ENCODE results near the gene GADD45A.
"Not testable (repeated sequence)": the region's sequence is repeated elsewhere in the genome, so short reads cannot be mapped to it uniquely, and the experiment has no call there.

Gene GADD45A, protein sequence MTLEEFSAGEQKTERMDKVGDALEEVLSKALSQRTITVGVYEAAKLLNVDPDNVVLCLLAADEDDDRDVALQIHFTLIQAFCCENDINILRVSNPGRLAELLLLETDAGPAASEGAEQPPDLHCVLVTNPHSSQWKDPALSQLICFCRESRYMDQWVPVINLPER

DNA sequence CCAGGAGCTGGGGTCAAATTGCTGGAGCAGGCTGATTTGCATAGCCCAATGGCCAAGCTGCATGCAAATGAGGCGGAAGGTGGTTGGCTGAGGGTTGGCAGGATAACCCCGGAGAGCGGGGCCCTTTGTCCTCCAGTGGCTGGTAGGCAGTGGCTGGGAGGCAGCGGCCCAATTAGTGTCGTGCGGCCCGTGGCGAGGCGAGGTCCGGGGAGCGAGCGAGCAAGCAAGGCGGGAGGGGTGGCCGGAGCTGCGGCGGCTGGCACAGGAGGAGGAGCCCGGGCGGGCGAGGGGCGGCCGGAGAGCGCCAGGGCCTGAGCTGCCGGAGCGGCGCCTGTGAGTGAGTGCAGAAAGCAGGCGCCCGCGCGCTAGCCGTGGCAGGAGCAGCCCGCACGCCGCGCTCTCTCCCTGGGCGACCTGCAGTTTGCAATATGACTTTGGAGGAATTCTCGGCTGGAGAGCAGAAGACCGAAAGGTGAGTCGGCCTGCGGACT is at the start of gene GADD45A:
GADD45A (plus strand) TSS at position 135 of the 491 bp plus-strand sequence; CDS start at position 429, 294 bp downstream.
- DNase-seq (ENCODE audit: low spot score): peak; percentile 98

GRCh38 chr1:67636146-67636545 is 48.9 kb upstream of the GADD45A start:
- DNase-seq (ENCODE audit: low spot score): no peak

- DNase-seq (ENCODE audit: low spot score): no peak
These were observed 45.6 kb upstream of the GADD45A start for GRCh38 chr1:67639361-67639760.

- no peak for DNase-seq (ENCODE audit: low spot score)
These were observed 42.4 kb upstream of the GADD45A start for GRCh38 chr1:67642629-67643028.

- DNase-seq (ENCODE audit: low spot score): no peak
These were observed 40.4 kb upstream of the GADD45A start for GRCh38 chr1:67644566-67644965.

GRCh38 chr1:67645495-67646144 is 39.4 kb upstream of the GADD45A start:
- DNase-seq (ENCODE audit: low spot score): no peak

GRCh38 chr1:67646145-67647035 is 38.6 kb upstream of the GADD45A start:
- peak; percentile 13 for DNase-seq (ENCODE audit: low spot score)

DNA sequence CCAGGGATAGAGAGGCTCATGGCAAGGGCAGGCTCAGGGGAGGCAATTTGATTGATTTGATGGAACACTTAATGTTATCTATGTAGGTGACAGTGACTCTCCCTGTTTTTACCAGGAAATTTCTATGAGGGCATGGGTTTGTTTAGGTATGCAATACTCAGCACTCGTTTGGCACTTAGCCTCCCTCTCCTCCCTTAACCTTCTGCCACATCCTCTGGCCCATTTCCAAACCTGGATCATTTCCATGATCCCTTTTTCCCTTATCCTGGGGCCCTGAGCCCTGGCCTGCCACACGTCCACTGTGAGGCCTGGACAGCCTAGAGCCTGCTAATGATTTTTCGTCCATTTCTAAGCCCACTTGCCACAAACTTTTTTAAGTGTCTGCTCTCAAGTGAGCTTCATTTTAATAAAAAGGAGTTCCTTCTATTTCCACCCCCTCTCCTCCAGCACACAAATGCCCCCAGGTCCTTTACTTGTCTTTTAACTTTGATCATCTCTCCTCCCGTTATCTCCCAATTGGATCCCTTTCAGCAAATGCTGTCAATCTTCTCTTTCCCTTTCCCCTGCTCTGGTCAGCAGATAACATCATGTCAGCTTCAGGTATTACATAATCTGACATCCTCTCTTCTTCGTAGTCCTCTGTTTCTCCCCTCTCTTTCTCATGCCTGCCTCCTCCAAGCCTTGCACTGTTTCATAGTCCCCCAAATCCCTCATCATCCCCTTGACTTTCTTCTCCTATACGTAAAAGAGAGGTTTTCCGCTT is 37.8 kb upstream of the GADD45A start:
- DNase-seq (ENCODE audit: low spot score): no peak

DNA sequence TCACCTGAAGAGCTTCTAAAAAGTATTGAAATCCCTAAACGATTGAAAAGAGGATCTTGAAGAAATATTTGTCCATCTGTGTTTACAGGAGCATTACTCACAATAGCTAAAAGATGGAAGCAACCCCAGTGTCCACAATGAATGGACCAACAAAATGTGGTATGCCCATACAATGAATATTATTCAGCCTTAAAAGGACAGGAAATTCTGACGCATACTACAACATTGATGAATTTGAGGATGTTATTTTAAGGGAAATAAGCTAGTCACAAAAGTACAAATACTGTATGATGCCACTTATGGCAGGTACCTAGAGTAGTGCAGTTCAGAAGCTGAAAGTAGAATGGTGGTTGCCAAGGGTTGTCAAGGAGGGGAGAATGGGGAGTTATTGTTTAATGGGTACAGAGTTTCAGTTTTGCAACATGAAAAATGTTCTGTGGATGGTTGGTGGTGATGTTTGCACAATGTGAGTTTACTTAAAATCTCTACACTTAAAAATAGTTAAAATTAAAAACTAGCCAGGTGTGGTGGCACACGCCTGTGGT is 37.1 kb upstream of the GADD45A start:
- no peak for DNase-seq (ENCODE audit: low spot score)

- DNase-seq (ENCODE audit: low spot score): peak; percentile 29
These were observed 36.2 kb upstream of the GADD45A start for GRCh38 chr1:67648582-67649326.

- no peak for DNase-seq (ENCODE audit: low spot score)
These were observed 34.9 kb upstream of the GADD45A start for GRCh38 chr1:67650061-67650460.

GRCh38 chr1:67651031-67651430 is 34.0 kb upstream of the GADD45A start:
- no peak for DNase-seq (ENCODE audit: low spot score)

GRCh38 chr1:67652800-67653199 is 32.2 kb upstream of the GADD45A start:
- DNase-seq (ENCODE audit: low spot score): peak; percentile 27

DNA sequence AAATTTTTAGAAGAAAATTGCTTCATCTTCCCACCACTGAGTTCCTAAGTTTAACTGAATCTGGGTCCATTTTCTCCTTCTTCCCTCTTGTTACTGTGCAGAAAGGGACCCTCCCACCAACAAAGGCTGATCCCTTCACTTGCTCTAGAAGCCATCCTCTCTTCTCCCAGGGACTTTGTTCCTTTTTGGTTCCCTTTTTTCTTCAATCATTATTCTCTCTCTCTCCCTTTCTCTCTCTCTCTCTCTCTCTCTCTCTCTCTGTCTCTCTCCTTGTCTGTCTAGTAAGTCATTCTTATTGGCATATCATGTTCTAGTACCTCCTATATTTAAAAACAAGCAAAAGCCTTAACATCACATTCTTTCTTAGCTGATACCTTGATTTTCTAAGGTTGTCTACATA is 31.7 kb upstream of the GADD45A start:
- no peak for DNase-seq (ENCODE audit: low spot score)

- no peak for DNase-seq (ENCODE audit: low spot score)
These were observed 29.4 kb upstream of the GADD45A start for GRCh38 chr1:67655581-67655980.

- not testable (repeated sequence) for DNase-seq (ENCODE audit: low spot score)
These were observed 27.8 kb upstream of the GADD45A start for GRCh38 chr1:67657152-67657551.

- DNase-seq (ENCODE audit: low spot score): no peak
These were observed 25.8 kb upstream of the GADD45A start for GRCh38 chr1:67659229-67659628.

DNA sequence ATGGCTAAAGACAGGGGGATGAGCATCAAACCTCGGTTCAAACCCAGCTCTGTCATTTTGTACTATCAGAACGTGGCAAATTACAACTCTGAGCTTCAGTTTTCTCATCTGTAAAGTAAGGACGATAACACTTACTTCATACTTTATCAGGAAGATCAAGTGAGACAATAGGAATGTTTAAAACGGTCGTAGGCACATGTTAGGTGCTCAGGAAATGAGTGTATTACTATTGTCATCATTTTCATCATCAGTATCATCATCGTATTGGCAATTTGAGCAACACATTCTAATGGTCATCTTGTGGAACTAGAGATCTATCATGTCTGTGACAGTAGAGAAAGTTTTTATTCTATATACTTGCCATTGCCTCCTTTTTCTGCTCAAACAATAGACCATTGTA is 22.1 kb upstream of the GADD45A start:
- DNase-seq (ENCODE audit: low spot score): no peak

DNA sequence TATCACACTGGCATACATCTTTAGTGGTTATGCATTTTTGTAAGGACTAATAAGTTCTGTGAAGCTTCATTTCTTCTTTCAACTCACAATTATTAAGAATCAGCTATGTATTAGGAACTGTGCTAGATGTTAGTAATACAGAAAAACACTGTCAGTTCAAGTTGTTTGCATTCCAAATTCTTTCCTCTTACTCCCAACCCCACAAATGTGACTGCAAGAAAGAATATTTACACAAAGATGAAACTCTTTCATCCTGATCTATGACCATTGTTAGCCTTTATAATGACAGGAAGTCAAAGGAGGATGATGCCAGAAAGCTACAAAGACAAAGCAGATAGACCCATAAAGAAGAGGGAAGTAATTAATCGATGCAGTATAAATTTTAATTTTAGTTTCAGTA is 21.0 kb upstream of the GADD45A start:
- DNase-seq (ENCODE audit: low spot score): no peak

GRCh38 chr1:67665307-67665706 is 19.7 kb upstream of the GADD45A start:
- not testable (repeated sequence) for DNase-seq (ENCODE audit: low spot score)

DNA sequence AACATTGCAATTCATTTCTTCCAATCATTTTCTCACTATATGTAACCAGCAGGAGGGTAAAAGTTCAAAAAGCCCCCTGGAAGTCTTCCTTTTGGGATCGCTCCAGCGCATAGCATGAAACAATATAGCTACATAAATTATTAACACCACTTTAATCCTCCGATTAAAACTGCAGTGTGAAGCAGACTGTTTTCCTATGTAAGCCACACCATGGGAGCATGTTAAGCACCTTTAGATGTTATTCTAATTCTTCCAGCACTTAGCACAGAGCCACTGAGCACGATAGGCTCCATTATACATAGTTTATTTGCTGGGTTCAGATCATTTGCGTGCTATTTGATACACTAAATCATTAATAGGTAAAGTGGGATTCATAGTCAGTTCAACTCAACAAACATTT is 18.4 kb upstream of the GADD45A start:
- DNase-seq (ENCODE audit: low spot score): no peak

Data from hematopoietic multipotent progenitor cell treated with erythropoietin and hydrocortisone succinate and interleukin-3 and kit ligand, for 17 days (in vitro differentiated cells).